ENCODE results near the gene POLDIP2.

DNA sequence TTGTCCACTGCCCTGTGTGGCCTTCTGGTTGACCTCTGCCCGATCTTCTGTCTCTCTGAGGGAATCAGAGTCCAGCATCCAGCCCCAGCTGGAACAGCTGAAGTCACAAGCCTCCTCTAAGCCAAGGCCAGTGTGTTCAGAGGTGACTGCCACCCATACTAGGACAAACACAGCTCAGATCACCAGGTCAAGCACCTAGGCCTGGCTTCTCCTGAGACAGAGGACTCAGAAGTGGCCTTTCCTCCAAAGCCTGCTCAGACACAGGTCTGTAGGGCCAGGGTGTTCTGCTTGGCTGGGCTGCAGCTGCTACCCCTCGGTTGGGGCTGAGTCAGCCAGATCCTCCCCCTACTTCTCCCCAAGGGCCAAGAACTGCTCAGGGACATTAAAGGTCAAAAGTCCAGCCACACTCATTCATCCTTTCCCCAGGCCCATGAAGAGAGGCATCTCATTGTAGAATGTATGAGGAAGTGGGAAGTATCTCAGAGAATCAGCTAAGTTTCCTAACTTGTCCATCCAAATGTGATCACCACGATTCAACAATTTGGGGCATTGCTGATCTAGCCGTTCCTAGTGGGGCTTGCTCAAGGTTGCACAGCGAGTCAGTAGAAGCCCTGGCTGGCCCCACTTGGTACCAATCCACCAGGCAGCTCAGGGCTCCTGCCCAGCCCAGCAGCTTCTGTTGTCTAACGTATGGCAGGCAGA is 41.1 kb upstream of the POLDIP2 start:
- TF ChIP-seq EZH2 (IDR thresholded peaks at IDR 0.05; ENCODE audit: low read length, missing control alignments), result no peak
- TF ChIP-seq, protein P1, sequence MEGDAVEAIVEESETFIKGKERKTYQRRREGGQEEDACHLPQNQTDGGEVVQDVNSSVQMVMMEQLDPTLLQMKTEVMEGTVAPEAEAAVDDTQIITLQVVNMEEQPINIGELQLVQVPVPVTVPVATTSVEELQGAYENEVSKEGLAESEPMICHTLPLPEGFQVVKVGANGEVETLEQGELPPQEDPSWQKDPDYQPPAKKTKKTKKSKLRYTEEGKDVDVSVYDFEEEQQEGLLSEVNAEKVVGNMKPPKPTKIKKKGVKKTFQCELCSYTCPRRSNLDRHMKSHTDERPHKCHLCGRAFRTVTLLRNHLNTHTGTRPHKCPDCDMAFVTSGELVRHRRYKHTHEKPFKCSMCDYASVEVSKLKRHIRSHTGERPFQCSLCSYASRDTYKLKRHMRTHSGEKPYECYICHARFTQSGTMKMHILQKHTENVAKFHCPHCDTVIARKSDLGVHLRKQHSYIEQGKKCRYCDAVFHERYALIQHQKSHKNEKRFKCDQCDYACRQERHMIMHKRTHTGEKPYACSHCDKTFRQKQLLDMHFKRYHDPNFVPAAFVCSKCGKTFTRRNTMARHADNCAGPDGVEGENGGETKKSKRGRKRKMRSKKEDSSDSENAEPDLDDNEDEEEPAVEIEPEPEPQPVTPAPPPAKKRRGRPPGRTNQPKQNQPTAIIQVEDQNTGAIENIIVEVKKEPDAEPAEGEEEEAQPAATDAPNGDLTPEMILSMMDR (conservative IDR thresholded peaks at IDR 0.05 in 1 of 2, IDR thresholded peaks at IDR 0.05 in 1 of 2; ENCODE audit: low read depth in 1 of 2, low read length in 2 of 2), result no peak

Measured in fibroblast of lung (primary cell).